Hippocampal formation (tissue), 2 donors: Measurements from ENCODE around the gene CDX1.

Experiments used
- DNase-seq, 2 donors: peaks; one replicate each; lab custom pipeline; 2025; lab: John Stamatoyannopoulos, UW

Gene CDX1

DNA sequence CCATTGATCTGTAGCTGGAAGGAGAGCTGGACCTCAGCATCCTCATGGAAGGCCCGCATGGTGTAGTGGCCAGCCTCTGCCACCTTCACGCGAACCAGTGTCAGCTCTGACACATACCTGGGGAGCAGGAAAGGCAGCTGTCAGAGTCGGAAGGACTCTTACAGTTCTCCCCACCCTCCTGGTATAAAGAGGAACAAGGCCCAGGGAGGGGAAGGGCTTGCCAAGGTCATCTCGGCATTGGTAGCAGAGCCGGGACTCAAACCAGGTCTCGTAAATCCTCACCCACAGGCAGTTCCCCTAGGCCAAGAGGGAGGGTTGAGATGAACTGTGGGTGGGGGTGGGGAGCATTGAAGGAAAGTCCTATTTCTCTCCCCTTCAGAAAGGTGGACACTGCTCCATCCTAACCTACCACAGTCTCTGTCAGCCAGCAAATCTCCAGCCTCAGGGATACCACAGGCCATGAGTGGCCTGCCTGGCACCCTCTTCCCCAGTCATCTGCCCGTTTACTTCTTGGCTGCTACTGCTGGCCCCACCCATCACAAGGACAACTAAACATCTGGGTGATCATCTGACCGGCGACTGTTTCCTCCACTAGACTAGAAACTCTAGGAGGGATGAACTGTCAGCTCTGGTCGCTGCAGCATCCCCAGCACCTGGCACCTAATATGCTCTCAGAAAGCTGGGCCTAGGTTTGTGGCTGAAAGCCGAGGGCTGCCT is 34.4 kb upstream of the CDX1 start:
- DNase-seq: no peak

- DNase-seq: no peak
These were observed 33.8 kb upstream of the CDX1 start for GRCh38 chr5:150132740-150133139.

- DNase-seq: no peak
These were observed 32.9 kb upstream of the CDX1 start for GRCh38 chr5:150133581-150134197.

- no peak for DNase-seq
These were observed 32.4 kb upstream of the CDX1 start for GRCh38 chr5:150134198-150134588.

DNA sequence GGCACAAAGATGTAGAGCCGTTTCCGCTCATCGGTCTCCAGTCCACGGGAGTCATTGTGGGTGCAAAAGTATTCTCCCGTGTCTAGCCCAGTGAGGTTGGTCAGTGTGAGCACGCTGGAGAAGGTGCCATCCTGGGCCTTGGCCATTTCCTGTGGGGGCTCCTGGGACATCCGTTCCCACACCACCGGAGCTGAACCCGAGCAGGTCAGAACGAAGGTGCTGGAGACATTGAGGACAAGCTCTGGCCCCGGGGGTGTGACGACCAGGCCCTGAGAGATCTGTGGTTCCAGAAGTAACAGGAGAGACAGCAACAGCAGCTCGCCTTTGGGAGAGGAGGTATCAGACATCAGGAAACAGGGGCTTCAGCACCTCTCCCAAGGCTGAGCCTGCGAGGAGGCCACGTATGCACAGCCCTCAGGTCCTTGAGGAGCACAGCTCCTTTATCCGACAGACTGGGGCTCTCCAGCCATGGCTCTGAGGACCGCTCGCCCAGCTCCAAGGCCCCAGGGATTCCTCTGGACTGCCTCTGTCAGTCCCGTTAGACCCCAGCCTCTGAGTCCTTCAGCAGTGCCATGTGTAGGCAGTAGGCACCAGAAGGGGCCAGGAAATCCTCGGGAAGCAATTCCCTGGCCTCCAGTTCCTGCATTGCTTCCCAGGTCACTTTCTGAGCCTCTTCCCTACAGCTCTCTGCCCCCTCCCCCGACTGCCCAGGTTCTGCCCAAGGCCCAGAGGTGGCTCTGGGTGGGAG is 30.8 kb upstream of the CDX1 start:
- DNase-seq: no peak

- DNase-seq: no peak
These were observed 30.0 kb upstream of the CDX1 start for GRCh38 chr5:150136305-150137167.

- no peak for DNase-seq
These were observed 29.2 kb upstream of the CDX1 start for GRCh38 chr5:150137168-150137957.

DNA sequence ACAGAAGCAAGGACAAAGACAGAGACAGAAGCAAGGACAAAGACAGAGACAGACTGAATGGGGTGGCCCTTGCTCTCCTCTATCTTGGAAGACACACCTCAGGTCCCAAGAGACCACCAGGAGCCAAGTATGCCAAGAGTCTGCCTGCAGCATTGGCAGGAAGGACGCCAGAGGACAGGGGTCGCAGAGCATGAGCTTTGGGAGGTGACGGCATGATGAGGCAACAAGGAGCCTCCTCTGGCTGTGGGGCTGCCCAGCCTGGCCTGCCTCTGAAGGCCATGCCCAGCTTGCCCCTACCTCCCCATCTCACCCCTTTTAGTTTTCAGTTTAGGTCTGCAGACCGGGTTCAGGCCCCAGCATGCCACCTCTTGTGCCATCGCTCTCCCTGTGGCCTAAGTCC is 28.6 kb upstream of the CDX1 start:
- no peak for DNase-seq

- DNase-seq: peak in 1 of 2 donors; percentile 40
These were observed 27.9 kb upstream of the CDX1 start for GRCh38 chr5:150138551-150139265.

DNA sequence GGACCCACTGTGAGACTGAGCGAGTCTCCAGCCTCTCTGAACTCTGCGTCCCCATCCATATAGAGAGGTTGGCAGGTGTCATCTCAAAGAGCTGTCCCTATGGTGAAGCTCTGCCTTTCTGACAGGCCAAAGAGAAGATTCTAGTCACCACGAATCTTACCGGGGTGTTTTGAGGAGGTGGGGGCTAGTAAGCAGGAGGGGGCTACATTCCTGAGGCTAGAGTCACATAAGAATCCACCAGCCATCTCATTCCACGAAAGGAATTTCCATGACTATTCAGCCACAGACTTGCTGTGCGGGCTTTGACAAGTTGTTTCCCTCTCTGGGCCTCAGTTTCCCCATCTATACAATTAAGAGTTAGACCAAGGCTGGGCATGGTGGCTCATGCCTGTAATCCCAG is 27.2 kb upstream of the CDX1 start:
- no peak for DNase-seq

GRCh38 chr5:150140830-150141229 is 25.7 kb upstream of the CDX1 start:
- no peak for DNase-seq

DNA sequence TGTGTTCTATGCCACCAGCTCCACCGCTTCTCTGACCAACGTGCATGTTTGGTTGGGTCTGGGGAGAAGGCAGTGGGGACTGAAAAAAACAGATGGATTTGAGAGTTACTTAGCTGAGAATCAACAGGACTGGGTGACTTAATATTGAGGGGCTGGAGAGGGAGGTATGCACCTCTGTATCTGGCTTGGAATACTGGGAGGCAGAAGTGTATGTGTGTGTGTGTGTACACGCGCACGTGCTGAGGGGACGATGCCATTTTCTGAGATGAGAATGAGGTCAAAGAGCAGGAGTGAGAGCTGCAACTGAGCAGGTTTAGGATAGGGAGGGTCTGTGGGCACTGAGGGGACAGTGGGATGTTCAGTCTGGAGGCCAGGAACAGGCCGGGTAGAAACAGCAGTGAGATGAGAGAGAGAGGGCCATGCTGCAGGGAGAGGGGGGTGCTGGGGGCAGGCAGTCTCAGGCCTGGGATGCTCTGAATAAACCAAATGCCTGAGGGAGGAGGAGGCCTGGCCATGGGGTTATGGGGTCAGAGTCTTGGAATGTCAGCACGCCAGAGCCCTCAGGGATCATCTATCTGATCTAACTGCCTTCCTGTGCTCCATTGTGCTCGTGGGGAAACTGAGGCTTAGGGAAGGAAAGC is 24.9 kb upstream of the CDX1 start:
- no peak for DNase-seq

DNA sequence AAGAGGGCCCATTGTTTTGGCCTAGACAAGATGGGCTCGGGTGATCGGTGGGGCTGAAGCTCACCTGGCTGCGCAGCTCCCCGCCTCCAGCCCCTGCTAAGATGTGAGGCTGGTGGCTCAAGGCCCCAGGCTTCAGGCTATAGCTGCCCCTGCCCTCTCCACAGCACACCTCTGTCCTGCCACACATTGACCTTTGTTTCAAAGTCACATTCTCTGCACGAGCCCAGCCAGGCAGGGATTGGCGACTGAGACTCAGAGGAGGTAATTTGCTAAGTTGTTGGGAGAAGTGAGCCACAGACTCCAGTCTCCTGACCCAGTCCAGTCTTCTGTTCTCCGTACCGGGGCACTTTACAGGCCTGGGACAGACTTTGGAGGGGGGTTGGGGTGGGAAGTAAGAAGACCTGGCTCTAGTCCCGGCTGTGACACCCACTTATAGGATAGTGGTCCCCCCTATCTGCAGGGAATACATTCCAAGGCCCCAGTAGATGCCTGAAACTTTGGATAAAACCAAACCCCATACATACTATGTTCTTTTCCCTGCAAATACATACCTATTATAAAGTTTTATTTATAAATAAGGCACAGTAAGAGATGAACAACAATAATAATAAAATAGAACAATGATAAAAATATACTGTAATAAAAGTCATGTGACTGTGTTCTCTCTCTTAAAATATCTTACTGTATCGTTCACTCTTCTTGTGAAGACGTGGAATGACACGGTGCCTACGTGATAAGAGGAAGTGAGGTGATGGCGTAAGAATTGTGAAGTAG is 24.2 kb upstream of the CDX1 start:
- no peak for DNase-seq

DNA sequence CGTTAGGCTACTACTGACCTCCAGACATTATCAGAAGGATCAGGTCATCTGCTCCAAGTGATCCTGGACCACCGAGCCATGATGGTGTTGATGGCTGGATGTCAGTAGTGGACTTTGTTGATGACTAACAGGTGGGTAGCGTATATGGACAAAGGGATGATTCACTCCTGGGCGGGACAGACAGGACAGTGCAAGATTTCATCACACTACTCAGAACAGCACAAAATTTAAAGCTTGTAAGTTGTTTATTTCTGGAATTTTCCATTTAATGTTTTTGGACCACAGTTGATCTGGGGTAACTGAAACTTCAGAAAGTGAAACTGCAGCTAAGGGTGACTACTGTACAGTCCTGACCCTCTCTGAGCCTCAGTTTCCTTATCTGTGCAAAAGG is 23.6 kb upstream of the CDX1 start:
- no peak for DNase-seq

- DNase-seq: no peak
These were observed 23.0 kb upstream of the CDX1 start for GRCh38 chr5:150143350-150144245.

- DNase-seq: no peak
These were observed 22.3 kb upstream of the CDX1 start for GRCh38 chr5:150144246-150144801.

DNA sequence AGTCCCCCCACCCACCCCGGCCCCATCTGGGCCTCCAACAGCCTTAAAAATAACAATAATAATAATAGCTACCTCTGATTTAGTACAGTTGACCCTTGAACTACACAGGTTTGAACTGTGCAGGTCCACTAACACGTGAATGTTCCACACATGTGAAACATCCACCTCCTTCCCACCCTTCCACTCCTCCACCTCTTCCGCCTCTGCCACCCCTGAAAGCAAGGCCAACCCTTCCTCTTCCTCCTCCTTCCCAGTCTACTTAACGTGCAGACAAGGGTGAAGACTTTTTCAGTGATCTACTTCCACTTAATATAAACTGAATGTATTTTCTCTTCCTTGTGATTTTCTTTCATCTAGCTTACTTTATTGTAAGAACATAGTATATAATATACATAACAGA is 21.7 kb upstream of the CDX1 start:
- DNase-seq: no peak

- no peak for DNase-seq
These were observed 20.3 kb upstream of the CDX1 start for GRCh38 chr5:150146235-150146634.
